Measurements from ENCODE around the gene CDH23. TPM values are rescaled to one million over a fixed set of nuclear protein-coding genes. Genes with fewer than 3 reads are reported as not detected.

The CDH23 gene
- polyA plus RNA-seq, 1 donor: 0.90 TPM

GRCh38 chr10:71467161-71467560 lies 70.4 kb downstream of the CDH23 start:
- DNase-seq: no peak

DNA sequence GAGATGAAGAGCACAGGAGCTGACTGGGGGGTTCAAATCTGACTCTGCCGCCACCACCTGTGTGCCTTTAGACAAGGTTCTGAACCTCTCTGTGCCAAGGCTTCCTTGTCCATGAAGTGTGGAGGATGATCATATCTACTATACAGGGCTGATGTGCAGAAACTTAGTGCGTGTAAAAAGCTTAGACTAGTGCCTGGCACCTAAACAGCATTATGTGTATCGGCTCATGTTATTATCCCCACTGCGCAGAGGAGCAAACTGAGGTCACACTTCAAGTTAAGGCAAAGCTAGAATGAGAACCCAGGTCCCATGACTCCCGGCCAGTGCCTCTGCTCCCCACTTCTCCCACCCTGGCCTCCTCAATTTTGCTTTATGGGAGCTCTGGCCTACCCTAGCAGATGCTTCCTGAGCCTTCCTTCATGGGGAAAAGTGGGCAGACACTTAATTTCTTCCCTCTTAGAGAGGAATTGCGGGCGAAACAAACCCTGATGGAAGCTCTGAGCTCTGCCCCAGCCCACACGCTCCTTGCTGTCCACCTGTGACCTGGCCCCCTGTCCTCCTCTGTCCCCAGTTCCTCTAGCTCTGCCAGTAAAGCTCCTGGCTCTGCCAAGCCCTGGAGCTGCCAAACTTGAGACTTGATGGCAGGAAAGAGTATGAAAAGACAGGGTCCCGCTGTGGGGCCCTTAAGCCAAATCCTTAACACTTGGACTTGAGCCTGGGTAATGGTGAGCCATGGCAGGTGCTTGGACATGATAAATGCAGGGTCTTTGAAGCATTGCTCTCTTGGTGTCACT lies 71.0 kb downstream of the CDH23 start:
- DNase-seq: no peak

- no peak for DNase-seq
These were observed 71.8 kb downstream of the CDH23 start for GRCh38 chr10:71468363-71469094.

DNA sequence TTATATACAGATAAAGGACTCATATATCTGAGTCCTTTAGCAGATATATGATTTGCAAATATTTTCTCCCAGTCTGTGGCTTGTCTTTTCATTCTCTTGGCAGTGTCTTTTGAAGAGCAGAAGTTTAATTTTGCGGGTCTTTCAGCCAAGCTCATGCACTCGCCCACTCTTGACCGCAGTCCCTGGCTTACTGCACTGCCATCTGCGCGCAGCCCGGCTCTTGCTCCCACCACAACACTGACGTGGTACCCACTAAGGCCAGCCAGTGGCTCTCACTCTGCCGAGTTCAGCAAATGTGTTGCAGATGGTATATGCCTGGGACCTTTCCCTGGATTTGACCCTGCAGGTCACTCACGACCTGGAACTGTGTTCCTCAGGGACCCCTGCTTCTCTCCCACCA lies 74.3 kb downstream of the CDH23 start:
- DNase-seq: no peak

GRCh38 chr10:71471957-71472365 lies 75.2 kb downstream of the CDH23 start:
- no peak for DNase-seq

DNA sequence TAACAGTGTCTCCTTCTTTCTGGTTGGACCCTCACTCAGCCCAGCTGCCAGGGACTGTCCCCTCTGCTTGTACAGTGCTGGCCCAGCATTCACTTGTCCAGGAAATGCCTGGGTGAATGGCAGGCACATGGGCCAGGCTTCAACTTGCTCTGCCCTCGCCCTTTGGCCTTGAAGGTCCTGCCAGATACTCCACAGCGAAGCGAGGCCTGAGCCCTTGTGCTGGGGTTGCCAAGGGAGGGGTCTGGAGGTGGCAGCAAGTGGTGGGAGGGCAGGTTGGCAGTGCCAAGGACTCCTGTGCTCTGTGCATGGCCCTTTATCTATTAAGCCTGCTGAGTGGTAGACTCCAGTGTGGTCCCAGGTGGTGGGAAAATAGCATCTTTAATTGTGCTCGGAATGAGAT lies 75.7 kb downstream of the CDH23 start:
- DNase-seq: no peak

- no peak for DNase-seq
These were observed 76.2 kb downstream of the CDH23 start for GRCh38 chr10:71472912-71473311.

DNA sequence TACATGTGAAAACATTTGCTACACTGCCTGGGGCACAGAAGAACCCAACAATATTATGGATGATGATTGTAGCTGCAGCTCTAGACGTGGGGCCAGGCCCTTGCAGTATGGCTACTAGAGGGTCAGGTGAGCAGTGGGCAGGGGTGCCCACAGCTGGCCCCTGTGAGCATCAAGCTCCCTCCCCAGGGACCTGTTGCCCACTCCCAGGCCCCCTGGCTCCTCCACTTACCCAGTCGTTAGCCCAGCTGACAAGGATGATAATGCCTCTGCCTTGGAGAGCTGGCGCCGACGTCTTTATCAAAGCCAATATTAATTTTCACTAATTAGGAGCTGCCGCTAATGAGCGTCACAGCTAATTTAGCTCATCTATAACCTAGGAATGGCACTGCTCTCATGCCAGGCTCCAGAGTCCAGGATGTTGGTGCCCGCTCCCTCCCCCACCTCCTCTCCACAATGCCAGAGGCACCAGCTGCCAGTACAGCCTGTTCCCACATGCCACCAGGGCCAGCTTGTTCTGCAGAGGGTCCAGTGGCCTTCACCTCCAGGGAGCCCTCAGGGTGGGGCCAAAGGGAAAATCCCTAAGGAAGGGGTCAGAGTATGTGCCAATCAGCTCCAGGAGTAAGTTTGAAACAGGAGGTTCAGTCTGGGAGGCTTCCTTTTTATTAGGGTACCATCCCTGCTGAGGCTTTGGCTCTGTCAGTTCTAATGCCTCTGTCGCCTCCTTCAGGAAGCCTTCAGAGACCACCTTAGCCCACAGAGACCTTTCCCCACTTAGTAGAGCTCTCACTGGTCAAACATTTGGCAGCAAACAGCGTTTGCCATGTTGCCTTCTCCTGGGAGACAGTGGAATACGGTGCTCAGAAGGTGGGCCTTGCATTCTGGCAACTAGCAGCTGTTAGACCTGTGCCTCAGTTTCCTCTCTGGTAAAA lies 77.2 kb downstream of the CDH23 start:
- no peak for DNase-seq

GRCh38 chr10:71474702-71475242 lies 78.1 kb downstream of the CDH23 start:
- DNase-seq: no peak

- DNase-seq: no peak
These were observed 78.6 kb downstream of the CDH23 start for GRCh38 chr10:71475243-71475871.

DNA sequence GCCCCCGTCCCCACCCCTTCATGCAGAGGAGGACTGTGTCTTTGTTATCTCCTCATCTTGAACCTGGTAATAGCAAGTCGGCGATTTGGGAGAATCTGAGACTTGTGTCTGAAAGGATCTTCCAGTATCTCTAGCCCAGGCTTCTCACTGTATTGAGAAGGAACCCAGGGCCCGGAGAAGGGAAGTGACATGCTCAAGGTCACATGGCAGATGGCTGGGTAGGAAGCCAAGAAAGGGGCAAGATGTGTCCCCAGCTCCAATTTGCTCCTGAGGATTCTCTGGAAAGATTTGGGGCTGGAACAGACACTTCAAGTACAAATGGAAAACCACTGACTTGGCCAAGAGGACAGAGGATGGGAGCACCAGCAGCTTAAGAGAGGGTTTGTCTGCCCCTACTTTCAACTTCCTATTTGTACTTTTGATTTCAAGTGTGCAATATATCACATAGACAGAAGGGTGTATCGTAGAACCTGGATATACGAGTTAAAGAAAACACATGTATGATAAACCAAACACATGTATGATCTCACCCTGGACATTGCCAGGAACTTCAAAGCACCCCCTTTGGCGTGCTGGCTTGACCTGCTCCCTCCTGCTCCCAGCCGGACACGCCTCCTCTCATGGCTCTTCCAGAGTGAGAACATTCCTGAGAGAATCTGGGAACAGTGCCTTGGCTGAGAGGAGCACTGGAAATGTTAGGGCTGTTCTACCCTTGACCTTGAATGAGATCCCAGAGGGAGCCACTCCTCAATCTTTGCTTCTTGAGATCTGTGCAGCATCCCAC lies 79.7 kb downstream of the CDH23 start:
- DNase-seq: no peak

DNA sequence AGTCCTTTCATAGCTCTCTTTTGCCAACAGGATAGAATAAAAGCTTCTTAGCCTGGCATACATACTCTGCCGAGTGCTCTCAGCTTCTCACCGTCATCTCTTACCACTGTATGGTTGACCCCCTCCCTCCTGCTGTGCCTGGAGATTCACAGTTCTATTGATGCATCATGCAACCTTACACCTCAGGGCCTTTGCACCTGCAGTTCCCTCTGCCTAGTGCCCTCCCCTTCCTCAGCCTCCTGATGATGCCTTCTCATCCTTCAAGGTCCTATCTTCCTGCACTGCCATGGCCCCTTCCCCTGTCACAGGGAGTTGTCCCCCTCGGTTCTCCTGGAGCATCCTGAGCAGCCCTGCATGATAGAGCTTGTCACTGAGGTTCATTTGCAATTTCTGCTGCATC lies 81.5 kb downstream of the CDH23 start:
- DNase-seq: no peak

GRCh38 chr10:71478813-71479365 lies 82.2 kb downstream of the CDH23 start:
- no peak for DNase-seq

DNA sequence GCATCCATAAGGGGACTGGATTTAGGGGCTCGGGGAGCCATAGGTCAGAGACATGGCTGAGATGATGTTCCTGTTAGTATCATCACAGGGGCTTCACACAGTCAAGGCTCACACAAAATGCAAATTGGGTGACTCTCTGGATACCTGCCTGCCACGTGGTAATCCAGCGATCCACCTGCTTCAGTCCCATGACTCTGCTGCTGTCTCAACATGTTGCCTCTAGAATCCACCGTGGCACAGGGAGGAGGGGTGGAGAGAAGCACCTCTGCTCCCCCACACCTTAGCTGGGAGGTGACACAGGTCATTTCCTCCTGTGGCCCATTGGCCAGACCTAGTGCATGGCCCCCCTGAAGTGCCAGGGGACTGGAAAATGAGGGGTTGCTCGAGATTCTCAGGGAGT lies 83.1 kb downstream of the CDH23 start:
- DNase-seq: no peak

DNA sequence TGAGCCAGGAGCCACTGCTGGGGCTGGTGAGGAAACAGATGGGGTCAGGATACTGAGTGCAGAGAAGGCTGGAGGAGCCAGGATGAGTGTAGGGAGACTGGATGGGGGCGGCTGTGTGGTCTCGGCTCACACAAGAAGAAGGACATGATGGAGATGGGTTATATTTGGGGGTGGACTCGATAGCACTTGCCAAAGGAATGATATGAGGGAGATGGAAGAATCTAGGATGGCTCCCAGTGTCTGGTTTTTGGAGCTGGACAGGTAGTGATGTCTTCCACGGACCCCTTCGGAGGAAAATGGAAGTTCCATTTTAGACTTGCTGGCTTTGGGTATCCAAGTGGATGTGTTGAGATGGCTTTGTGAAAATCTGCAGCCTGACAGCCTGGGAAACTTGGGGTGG lies 83.9 kb downstream of the CDH23 start:
- no peak for DNase-seq

DNA sequence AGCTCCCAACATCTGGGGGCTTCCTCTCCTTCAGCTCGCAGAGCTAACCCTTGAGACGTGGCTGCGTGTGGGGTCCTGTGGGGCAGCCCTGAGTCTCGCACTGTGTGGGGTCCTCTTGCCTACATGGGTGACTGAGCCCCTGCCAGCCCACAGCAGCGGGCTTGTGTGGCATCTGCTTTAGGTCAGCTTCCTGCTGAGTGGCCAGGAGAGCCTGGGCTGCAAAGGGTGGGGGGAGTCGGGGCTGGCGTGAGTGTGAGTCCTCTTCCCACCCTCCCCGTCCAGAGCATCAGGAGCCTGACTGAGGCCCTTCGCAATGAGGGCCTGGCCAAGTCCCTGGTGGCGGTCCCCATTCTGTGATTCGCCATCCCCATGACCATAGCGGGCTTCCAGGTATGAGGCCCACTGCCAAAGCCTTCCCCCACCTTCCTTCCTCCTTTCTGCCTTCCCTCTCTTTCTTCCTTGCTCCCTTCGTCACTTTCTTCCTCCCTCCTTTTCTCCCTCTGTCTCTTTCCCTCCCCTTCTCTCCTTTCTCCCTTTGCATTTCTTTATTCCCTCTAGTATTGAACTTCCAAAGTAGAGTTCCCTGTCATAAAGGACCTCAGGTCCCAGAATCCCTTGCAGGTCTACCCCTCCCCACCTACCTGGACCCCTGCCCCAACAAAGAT lies 85.2 kb downstream of the CDH23 start:
- DNase-seq: no peak

GRCh38 chr10:71482620-71483019 lies 85.9 kb downstream of the CDH23 start:
- no peak for DNase-seq

DNA sequence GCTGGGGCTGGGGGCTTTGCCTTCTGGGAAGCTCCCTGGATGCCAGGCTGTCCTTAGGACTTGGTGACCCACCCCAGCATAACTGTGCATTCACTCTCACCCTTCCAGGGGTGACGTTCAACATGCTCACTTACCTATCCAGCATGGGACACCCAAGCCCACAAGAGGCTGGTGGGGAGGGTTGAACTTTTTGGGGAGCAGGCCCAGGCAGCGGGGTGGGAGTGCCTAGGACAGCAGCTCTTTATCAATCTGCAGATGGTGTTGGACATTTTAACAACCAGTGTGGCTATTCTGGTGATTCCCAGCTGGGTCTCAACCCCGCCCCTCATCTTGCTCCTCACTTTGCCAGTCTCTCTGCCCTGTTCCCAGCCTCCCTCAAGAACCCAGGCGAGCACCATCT lies 86.4 kb downstream of the CDH23 start:
- DNase-seq: no peak

GRCh38 chr10:71483885-71484751 lies 87.4 kb downstream of the CDH23 start:
- no peak for DNase-seq

Data from left kidney (tissue), 2 donors.